Activated CD8-positive, alpha-beta memory T cell treated with anti-CD3 and anti-CD28 coated beads, Interleukin-2, amount 50 U/mL, for 24 hours (primary cell): ENCODE results near the gene BAG5.

Experiments
- DNase-seq: peaks from one replicate; pipeline ENCODE4 v3.0.0-alpha.2; 2020; ENCODE audit errors: extremely low read depth

Gene BAG5

GRCh38 chr14:103509864-103510723 is 52.4 kb downstream of the BAG5 start:
- no peak for DNase-seq

DNA sequence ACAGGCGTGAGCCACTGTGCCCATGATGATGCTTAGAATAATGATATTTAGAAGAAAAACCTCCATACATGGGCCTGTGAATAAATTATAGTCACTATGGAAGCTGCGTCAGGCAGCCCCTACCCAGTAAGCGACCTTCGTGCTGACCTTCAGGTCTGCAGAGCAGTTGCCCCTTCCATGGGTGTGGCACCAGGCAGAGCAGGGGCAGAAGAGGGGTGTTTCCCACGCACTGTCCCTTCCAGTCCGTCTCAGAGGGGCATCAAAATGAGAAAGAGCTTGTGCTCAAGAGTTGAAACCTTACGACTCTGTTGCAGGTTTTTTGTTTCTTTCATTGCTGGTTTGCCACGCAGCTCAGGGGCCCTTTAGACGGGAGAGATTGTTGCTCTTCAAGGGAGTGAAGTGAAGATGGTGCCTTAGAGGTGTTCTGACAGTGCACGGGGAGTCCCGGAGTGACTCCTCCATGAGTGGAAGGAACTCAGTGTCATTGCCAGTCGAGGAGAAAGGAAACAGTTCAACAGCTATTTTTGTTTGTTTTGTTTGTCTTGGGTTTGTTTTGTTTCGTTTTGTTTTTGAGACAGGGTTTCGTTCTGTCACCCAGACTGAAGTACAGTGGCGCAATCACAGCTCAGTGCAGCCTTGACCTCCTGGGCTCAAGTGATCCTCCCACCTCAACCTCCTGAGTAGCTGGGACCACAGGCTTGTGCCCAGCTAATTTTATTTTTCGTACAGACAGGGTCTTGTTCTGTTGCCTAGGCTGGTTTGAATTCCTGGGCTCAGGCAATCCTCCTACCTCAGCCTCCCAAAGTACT is 53.7 kb downstream of the BAG5 start:
- no peak for DNase-seq

DNA sequence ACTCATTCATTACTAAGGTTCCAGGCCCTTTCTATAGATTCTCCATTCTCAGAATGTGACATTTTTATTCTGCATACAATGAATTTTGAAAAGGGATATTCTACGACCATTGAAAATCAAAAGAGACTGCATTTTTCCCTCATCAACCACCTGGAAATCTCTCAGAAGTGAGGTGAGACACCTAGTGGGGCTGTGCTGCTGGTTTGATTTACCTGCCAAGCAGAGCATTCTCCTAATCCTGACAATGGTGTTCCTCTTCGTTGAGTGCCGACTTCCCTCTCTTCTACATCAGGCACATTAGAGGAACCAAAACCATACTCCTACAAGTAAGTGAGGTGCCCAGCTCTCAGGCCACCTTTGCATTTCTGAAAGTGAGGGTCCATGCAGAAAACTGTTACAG is 54.7 kb downstream of the BAG5 start:
- no peak for DNase-seq
